HuH-7 (cell line): ENCODE results near the gene KRTAP4-6.
"Not testable (repeated sequence)": the region's sequence is repeated elsewhere in the genome, so short reads cannot be mapped to it uniquely, and the experiment has no call there.

Source experiments
- DNase-seq: peaks from one replicate; pipeline ENCODE4 v3.0.0; 2011; ENCODE audit warnings: low spot score

Gene KRTAP4-6

DNA sequence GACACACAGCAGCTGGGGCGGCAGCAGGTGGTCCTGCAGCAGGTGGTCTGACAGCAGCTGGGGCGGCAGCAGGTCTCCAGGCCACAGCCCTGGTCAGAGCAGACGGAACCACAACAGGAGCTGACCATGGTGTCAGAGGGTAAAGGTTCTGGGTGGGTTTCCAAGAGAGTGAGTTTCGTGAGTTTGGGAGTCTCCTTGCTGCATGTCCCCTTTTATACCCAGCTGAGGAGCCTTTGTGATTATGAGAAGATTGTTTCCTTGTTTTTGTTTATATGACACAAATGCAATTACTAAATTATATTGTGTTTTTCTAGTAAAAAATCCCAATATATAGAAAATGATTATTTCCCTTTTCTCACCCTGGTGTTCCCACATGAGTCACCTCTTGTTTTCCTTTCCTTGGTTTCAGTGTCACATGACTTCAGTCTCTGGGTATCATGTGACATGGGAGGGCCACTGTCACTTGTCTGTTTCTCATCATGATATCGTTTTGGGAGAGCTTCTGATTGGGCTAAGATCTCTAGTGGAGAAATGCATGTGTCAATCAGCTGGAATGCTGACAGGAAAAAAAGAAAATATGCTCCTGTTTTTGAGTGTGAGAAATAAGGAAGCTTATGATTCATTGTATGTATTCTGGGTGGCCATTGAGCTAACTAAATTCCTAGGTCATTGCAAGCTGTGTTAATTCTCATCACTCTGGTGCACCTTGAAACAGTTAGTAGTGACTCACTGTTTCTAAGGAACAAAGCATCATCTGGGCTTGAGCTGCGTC lies at the start of gene KRTAP4-6:
KRTAP4-6 (minus strand) TSS at position 185 of the 772 bp plus-strand sequence; CDS start at position 128, 57 bp downstream.
- DNase-seq: no peak

DNA sequence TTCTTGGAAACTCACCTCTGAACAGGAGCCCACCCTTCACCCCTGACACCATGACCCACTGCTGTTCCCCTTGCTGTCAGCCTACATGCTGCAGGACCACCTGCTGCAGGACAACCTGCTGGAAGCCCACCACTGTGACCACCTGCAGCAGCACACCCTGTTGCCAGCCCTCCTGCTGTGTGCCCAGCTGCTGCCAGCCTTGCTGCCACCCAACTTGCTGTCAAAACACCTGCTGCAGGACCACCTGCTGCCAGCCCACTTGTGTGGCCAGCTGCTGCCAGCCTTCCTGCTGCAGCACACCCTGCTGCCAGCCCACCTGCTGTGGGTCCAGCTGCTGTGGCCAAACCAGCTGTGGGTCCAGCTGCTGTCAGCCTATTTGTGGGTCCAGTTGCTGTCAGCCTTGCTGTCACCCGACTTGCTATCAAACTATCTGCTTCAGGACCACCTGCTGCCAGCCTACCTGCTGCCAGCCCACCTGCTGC lies 49.5 kb upstream of the KRTAP4-6 start, which contains the start of gene KRTAP9-1:
KRTAP9-1 (plus strand) TSS at position 51 of the 482 bp plus-strand sequence; CDS start at position 51, 0 bp downstream.
- not testable (repeated sequence) for DNase-seq

DNA sequence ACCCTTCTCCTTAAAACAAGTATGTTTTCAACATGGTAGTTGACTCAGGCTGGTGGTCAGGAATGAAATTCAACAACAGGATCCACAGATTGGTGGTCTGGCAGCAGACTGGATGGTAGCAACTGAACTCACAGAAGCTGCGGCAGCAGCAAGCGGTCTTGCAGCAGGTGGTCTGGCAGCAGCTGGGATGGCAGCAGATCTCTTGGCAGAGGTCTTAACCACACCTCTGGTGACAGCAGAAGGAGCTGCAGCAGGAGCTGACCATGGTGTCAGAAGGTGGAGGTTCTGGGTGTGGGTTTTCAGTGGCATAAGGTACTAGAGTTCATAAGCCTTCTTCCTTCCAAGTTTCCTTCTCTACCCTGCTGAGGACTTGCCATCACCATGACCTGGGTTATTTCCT lies 46.5 kb upstream of the KRTAP4-6 start:
- no peak for DNase-seq

DNA sequence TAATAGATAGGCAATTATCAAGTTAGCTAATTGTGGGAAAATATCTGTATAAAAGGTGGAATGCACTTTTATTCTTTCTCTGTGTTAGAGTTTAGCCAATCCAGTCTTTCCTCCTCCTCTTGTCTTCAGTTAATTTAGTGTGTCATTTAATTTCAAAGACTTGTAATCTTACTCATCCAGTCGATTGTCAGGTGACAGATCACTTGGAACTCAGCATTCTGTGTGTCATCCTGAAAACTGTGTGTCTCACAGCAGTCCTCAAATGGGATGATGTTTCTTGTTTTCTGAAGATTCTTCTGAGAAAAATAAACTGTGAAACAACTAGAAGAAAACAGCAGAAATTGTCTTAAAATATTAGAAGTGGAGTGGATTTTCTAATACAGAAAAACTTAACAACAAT lies 44.7 kb upstream of the KRTAP4-6 start:
- DNase-seq: no peak

DNA sequence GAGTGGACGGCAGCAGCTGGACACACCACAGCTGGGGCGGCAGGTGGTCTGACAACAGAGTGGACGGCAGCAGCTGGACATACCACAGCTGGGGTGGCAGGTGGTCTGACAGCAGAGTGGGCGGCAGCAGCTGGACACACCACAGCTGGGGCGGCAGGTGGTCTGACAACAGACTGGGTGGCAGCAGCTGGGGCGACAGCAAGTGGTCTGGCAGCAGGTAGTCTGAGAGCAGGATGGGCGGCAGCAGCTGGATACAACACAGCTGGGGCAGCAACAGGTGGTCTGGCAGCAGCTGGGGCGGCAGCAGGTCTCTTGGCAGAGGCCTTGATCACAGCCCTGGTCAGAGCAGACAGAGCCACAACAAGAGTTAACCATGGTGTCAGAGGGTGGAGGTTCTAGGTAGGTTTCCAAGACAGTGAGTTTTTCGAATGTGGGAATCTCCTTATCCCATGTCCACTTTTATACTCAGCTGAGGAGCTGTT lies 44.2 kb upstream of the KRTAP4-6 start, which contains the start of gene KRTAP4-1:
KRTAP4-1 (minus strand) TSS at position 432 of the 482 bp plus-strand sequence; CDS start at position 375, 57 bp downstream.
- DNase-seq: no peak

DNA sequence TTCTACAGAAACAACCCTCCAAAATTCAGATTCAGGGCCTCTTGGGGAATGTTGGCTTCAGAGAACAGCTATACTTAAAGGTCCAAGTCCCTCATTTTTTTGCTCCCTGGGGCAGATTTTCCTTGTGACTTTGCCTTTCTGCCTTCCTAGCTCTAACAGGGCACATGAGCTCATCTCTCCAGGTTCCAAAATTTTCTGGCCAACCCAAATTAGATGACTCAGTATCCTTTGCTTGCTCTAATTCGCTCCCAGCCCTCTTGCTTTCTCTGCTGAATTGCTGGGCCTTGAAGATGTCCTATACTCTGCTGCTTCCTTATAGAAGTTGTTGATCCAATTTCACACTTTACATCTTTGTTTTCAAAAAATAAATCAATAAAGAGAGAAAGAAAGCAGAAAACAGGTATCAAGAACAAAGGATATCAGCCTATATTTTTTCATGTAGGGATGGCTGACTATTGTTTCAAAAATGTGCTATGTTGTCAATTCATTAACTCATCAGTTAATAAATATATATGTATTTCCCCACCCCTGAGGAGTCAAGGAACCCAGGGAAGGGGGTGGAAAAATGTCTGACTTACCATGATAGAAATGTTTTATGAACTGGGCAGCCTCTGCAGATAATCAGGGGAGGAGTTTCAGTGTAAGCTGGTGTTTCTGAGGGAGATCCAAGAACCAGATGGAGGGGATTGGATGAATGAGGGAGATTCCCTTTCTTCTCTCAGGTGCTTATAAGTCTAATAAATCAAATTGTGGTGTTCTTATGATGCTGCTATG lies 38.7 kb upstream of the KRTAP4-6 start:
- DNase-seq: no peak

DNA sequence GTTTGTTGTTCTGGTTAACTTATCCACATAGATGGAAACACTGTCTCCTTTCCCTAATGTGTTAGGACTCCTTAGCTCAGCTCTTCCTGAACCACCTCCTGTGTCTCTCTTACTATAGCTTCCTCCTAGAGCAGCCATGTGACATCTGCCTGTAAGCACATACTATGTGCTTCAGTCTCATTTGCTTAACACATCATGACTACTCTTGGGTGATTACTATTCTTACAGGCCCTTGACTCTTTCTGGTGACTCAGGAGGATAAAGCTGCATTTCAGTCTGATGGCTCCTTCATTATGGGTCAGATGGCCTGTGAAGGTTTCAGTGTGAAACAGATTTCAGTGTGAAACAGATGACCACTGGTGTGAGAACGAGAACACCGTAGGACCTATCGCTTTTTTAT lies 38.0 kb upstream of the KRTAP4-6 start:
- no peak for DNase-seq

DNA sequence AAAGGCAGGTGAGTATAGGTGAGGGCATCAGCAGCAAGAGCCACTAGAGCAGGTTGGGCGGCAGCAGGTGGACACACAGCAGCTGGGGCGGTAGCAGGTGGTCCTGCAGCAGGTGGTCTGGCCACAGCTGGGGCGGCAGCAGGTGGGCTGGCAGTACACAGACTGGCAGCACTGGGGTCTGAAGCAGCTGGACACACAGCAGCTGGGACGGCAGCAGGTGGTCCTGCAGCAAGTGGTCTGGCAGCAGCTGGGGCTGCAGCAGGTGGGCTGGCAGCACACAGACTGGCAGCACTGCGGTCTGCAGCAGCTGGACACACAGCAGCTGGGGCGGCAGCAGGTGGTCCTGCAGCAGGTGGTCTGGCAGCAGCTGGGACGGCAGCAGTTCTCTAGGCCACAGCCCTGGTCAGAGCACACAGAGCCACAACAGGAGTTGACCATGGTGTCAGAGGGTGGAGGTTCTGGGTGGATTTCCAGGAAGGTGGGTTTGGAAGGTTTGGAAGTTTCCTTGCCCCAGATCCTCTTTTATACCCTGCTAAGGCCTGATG lies 37.5 kb upstream of the KRTAP4-6 start, which contains the start of gene KRTAP4-2:
KRTAP4-2 (minus strand) TSS at position 495 of the 545 bp plus-strand sequence; CDS start at position 438, 57 bp downstream.
- DNase-seq: no peak

DNA sequence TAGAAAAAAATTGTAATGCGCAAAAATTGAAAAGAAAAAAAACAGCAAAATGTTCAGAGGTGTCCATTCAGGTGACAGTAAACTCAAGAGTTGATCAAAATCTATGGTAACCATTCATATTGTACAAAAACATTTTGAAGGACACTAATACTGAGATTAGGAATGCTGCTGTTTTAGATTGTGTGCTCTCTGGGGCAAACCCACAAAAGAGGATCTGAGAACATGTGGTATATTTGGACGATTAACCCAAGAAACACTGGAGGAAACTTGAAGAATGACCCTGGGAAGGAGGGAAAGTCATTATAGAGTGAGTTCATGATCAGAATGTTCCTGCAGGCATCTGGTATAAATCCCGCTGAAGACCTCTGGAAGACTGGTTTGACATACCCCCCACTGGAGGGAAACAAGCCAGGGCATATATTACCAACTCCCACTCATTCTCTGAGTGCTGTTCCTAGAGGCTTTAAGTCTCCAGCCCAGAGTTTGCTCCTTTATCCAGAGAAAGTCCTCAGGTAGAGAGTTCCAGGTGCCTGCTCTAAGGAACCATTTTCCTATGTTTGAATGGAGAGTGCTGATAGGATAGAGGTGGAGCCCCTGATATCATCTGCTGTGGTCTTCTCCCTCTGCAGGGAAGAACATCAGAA lies 36.5 kb upstream of the KRTAP4-6 start:
- no peak for DNase-seq

DNA sequence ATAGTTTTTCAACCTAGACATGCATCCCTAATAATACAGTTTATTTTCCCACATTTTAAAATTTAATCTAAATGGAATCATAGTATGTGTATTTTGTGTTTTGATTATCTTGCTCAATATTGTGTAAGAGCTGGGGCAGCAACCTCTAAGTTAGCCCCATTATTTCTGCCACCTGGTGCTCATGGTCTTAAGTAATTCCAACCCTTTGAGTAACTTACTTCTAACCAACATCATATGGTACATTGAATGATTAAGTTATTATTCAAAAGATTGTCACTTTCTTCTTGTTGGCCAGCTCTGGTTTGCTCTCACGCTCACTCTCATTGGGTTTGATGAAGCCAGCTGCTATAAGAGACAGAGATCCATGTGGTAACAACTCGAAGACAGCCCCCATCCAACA lies 31.5 kb upstream of the KRTAP4-6 start:
- DNase-seq: no peak

DNA sequence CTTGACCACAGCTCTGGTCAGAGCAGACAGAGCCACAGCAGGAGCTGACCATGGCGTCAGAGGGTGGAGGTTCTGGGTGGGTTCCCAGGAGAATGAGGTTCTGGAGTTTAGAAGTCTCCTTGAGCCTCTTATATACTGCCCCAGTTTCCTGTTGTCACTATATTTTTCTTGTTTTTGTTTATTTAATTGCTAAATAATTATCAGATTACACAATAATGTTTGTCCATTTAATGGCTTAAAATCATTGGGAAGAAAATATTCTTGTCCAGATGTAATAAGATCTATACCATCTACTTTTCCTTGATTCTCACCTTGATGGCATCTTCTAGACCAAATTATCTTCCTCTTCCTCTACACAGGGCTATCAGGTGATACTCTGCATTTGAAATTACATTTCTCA lies 27.8 kb upstream of the KRTAP4-6 start, which contains the start of gene KRTAP4-3:
KRTAP4-3 (minus strand) TSS at position 101 of the 400 bp plus-strand sequence; CDS start at position 52, 49 bp downstream.
- no peak for DNase-seq

DNA sequence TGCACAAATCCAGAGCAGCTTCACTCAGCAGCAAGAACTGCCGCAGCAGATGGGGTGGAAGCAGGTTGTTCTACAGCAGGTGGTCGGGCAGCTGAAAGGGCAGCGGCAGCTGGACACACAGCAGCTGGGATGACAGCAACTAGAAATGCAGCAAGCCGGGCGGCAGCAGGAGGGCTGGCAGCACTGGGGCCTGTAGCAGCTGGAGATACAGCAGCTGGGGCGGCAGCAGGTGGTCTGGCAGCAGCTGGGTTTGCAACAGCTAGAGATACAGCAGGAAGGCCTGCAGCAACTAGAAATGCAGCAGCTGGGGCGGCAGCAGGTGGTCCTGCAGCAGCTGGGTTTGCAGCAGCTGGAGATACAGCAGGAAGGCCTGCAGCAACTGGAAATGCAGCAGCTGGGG lies 27.2 kb upstream of the KRTAP4-6 start:
- DNase-seq: no peak

DNA sequence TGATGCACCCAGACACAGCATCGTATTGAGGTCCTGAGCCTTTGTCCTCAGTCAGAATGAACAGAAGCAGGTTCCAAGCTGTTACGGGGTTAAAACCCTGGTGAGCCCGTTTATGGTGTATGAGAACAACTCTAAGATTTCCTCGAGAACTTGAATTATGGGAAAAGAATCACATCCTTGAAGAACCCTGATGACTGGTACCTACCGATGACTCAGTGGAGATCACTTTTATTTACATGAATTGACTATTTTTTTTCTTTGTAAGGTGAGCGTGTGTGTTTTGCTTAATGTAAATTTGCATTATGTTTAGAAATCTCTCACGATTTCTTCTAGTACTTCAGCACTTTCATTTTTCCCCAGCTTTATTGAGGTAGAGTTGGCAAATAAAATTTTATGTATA lies 23.5 kb upstream of the KRTAP4-6 start:
- DNase-seq: no peak

DNA sequence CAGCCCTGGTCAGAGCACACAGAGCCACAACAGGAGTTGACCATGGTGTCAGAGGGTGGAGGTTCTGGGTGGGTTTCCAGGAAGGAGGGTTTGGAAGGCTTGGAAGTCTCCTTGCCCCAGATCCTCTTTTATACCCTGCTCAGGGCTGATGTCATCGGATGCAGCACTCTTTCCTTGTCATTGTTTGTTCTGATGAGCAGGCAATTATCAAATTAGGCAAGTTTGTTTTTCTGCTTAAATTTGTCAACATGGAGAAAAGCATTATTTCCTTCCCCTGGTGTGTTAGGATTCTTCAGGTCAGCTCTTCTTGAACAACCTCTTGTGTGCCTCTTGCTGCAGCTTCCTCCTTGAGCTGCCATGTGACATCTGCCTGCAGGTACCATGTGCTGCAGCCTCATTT lies 20.3 kb upstream of the KRTAP4-6 start, which contains the start of gene KRTAP4-4:
KRTAP4-4 (minus strand) TSS at position 101 of the 400 bp plus-strand sequence; CDS start at position 44, 57 bp downstream.
- no peak for DNase-seq

DNA sequence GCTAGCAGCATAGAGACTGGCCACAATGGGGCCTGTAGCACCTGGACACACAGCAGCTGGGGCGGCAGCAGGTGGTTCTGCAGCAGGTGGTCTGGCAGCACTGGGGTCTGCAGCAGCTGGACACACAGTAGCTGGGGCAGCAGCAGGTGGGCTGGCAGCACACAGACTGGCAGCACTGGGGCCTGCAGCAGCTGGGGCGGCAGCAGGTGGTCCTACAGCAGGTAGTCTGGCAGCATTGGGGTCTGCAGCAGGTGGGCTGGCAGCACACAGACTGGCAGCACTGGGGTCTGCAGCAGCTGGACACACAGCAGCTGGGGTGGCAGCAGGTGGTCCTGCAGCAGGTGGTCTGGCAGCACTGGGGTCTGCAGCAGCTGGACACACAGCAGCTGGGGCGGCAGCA lies 19.8 kb upstream of the KRTAP4-6 start:
- not testable (repeated sequence) for DNase-seq

DNA sequence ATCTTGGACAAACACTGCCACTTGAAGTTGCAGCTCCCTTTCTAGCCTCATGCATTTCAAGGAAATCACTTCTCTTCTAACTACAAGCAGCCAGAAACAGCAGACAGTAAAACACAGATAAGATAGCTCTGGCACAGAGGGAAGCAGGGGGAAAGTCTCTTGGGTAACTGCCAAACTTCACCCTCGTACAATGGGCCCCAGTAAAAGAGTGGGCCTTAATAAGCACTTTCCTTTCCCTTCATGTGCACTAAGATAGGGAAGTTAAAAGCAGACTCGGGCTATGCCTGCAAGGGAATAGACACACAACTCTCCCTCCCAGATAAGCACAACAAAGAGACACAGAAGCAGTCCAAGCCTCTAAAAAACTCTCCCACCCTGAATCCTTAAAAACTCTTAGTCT lies 13.5 kb upstream of the KRTAP4-6 start:
- no peak for DNase-seq

DNA sequence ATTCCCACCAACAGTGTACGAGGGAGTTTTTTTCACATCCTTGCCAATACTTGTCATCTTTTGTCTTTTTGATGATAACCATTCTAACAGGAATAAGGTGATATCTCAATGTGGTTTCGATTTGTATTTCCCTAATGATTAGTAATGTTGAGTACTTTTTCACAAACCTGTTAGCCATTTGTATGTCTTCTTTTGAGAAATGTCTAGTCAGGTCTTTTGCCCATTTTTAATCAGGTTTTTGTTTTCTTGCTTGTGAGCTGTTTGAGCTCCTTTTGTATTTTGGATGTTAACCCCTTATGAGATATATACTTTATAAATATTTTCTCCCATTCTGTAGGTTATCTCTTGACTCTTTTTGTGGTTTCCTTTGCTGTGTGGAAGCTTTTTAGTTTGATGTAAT lies 11.2 kb upstream of the KRTAP4-6 start:
- no peak for DNase-seq

DNA sequence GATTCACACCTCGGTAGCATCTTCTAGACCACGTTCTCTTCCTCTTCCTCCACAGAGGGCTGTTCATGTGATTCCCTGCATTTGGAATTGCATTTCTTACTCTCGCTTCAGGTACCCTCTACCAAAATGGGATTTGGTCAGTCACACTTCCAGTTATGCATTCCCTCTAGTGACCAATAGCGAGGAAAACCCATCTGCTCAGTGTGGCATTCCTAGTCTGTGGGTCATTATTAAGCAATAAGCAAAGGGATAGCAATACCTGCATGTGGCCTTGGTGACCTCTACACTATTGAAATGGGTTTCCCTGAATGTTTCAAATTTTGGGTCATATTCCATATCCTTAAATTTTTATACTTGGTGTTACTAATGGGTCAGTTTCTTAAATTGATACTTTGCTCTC lies 9.7 kb upstream of the KRTAP4-6 start:
- no peak for DNase-seq

DNA sequence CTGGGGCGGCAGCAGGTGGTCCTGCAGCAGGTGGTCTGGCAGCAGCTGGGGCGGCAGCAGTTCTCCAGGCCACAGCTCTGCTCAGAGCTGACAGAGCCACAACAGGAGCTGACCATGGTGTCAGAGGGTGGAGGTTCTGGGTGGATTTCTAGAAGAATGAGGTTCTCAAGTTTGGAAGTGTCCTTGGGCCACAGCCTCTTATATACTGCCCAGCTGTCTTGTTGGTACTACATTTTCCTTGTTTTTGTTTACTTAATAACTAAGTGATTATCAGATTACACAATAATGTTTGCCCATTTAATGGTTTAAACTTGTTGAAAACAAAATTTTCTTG lies 9.3 kb upstream of the KRTAP4-6 start, which contains the start of gene KRTAP4-5:
KRTAP4-5 (minus strand) TSS at position 174 of the 334 bp plus-strand sequence; CDS start at position 116, 58 bp downstream.
- DNase-seq: no peak

DNA sequence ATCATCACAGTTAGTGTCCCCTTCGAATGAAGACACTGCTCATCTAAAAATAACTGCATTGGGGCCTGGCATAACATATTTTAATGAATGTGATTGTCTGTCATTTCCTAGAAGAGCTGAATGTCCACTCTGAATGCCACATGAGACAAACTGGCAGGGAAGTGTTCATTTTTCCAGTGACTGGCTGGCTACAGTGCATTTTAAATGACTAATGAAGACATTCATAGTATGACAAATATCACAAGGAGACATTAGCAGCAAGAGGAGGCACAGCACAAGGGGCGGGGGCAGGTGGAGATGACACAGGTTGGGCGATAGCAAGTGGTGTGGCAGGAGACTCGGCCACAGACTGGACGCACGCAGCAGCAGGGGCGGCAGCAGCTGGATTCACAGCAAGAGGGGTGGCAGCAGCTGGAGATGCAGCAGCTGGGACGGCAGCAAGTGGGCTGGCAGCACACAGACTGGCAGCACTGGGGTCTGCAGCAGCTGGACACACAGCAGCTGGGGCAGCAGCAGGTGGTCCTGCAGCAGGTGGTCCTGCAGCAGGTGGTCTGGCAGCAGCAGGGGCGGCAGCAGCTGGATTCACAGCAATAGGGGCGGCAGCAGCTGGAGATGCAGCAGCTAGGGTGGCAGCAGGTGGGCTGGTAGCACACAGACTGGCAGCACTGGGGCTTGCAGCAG lies 8.8 kb upstream of the KRTAP4-6 start:
- DNase-seq: not testable (repeated sequence)
